ENCODE results near the gene SLC4A3.

GRCh38 chr2:219642069-219642454 is 14.6 kb downstream of the SLC4A3 start:
- no peak for TF ChIP-seq CTCF (IDR thresholded peaks at IDR 0.05)
- no peak for TF ChIP-seq POLR2A (IDR thresholded peaks at IDR 0.05)

Data from lower leg skin (tissue), 3 donors.